Lower lobe of right lung (tissue), 2 donors: Measurements from ENCODE around the gene MED13. TPM values are rescaled to one million over a fixed set of nuclear protein-coding genes. Genes with fewer than 3 reads are reported as not detected.

ENCODE experiments used
- ATAC-seq, 2 donors: fragments of 200-7000 bp; cut with Tn5 transposase; one replicate each; pipeline ENCODE4 v1.9.1; 2020 to 2022; ENCODE audit warnings: mild to moderate bottlenecking in 2 of 2, moderate library complexity in 2 of 2
- DNase-seq: peaks from one replicate; pipeline ENCODE4 v3.0.0-alpha.2; 2020
- H3K27ac ChIP-seq: fragments of 200-600 bp; one replicate; pipeline ENCODE4 v1.8.0; 2022
- H3K27me3 ChIP-seq: fragments of 200-600 bp; one replicate; pipeline ENCODE4 v1.8.0; 2022; ENCODE audit warnings: low read depth
- H3K36me3 ChIP-seq: fragments of 200-600 bp; one replicate; pipeline ENCODE4 v1.8.0; 2022; ENCODE audit warnings: mild to moderate bottlenecking
- H3K4me1 ChIP-seq: fragments of 200-600 bp; one replicate; pipeline ENCODE4 v1.8.0; 2022
- H3K4me3 ChIP-seq: fragments of 200-600 bp; one replicate; pipeline ENCODE4 v1.8.0; 2022; ENCODE audit warnings: mild to moderate bottlenecking
- H3K9me3 ChIP-seq: fragments of 200-600 bp; one replicate; pipeline ENCODE4 v1.8.0; 2022
- intact Hi-C: fragments of 100-400 bp; cut with DNase I; formaldehyde crosslinking; loops from one replicate; pipeline ENCODE4 v1.11.0; 2022
- total RNA-seq: library from RNA; stranded (reverse); fragmentation: NEBNext Ultra II Directional; extraction: Animal tissue kit (Norgen Biotek cat#: 25700); gene quantifications from one replicate; pipeline ENCODE4 v1.2.1, GENCODE V29; 2021
- TF ChIP-seq, protein P1 (sequence below): fragments of 200-600 bp; IDR thresholded peaks from one replicate; pipeline ENCODE4 v1.8.0; 2022; ENCODE audit warnings: antibody characterized with exemption, mild to moderate bottlenecking
- donor health status: DM: no; HTN: yes; CAD: no; lungs with severe emphysema.

Gene MED13
- total RNA-seq, 1 donor from 2014 or later: 67.9 TPM

GRCh38 chr17:62070900-62071299 lies 5.8 kb upstream of the MED13 start:
- Histone ChIP-seq H3K27me3 (no peaks in the 10 kb centered on the region), H3K4me3 (no peak overlapping the region), H3K9me3 (no peaks in the 10 kb centered on the region), H3K4me1 (peaks cover 6% of the 10 kb centered on the region), H3K36me3 (no peaks in the 10 kb centered on the region), H3K27ac (no peak overlapping the region)
- TF ChIP-seq, protein P1, sequence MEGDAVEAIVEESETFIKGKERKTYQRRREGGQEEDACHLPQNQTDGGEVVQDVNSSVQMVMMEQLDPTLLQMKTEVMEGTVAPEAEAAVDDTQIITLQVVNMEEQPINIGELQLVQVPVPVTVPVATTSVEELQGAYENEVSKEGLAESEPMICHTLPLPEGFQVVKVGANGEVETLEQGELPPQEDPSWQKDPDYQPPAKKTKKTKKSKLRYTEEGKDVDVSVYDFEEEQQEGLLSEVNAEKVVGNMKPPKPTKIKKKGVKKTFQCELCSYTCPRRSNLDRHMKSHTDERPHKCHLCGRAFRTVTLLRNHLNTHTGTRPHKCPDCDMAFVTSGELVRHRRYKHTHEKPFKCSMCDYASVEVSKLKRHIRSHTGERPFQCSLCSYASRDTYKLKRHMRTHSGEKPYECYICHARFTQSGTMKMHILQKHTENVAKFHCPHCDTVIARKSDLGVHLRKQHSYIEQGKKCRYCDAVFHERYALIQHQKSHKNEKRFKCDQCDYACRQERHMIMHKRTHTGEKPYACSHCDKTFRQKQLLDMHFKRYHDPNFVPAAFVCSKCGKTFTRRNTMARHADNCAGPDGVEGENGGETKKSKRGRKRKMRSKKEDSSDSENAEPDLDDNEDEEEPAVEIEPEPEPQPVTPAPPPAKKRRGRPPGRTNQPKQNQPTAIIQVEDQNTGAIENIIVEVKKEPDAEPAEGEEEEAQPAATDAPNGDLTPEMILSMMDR: no peak
- DNase-seq: no peak
- intact Hi-C loops: no loop called here
- no peak for ATAC-seq

GRCh38 chr17:62067165-62068145 lies 2.4 kb upstream of the MED13 start:
- Histone ChIP-seq H3K4me3 (no peak overlapping the region), H3K27ac (no peak overlapping the region), H3K27me3 (no peaks in the 10 kb centered on the region), H3K9me3 (no peaks in the 10 kb centered on the region), H3K36me3 (no peaks in the 10 kb centered on the region), H3K4me1 (peaks cover 24% of the 10 kb centered on the region)
- ATAC-seq (no peak), DNase-seq (no peak)
- TF ChIP-seq, protein P1: no peak
- intact Hi-C loops: no loop called here

DNA sequence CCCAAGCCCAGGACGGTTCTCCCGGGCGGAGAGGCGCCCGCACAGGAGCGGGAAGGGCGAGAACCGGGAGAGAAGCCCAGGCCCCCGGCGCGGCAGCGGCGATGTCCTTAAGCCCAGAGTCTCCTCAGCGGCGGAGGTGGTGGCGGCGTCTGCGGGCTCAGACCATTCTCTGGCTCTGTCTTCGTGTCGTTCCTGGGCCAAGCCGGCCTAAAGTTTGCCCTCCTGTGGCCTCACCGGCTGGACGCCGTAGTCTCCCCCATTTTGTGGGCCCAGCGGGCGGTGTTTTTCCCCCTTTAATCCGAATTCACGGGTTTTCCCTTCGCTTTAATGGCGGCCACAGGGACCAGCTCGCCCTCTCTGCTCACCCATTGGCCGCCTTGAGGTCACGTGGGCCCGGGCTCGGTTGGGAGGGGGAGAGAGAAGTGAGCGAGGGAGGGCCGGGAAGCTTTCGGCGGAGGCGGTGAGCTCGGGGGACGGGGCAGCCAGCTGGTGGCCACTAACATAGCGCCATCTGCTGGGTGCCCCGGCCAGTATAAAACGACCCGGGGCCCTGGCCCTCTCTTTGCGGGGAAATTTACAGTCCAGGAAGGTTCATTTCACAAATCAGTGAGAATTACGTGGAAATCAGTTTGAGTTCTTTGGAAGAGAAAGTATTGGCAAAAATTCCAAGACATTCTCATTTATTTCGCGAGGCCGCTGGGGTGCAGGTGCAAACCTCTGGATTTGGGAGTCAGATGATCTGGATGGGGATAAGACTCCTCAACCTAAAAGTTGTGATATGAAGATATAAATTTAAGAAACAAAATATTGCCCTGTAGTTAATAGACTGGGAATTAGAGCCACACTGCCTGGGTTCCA lies 762 bp upstream of the MED13 start:
- intact Hi-C loops: no loop called here
- DNase-seq (peak; percentile 99), ATAC-seq (peak; percentile 99 to 100)
- H3K4me3 ChIP-seq: peak overlapping the region; percentile 99
- TF ChIP-seq, protein P1: peak; percentile 92
- peaks cover 38% of the 10 kb centered on the region for H3K4me1 ChIP-seq
- no peaks in the 10 kb centered on the region for H3K27me3 ChIP-seq
- peaks cover 14% of the 10 kb centered on the region for H3K36me3 ChIP-seq
- H3K27ac ChIP-seq: peak overlapping the region; percentile 99
- H3K9me3 ChIP-seq: no peaks in the 10 kb centered on the region

GRCh38 chr17:62064029-62064790 lies 868 bp downstream of the MED13 start:
- no peak for DNase-seq
- no peak for ATAC-seq

More at GRCh38 chr17:62064029-62064790, 868 bp downstream of the MED13 start:
- peak overlapping the region; percentile 83 for H3K27ac ChIP-seq
- no peaks in the 10 kb centered on the region for H3K27me3 ChIP-seq
- intact Hi-C loops: no loop called here
- peaks cover 42% of the 10 kb centered on the region for H3K4me1 ChIP-seq
- TF ChIP-seq, protein P1: no peak
- H3K36me3 ChIP-seq: peaks cover 29% of the 10 kb centered on the region
- H3K9me3 ChIP-seq: no peaks in the 10 kb centered on the region
- peak overlapping the region; percentile 99 for H3K4me3 ChIP-seq
